GM21390 (cell line): ENCODE results near the gene PRR20G.

Experiments used
- ATAC-seq: cut with Tn5 transposase; IDR thresholded peaks from one replicate; pipeline ENCODE4 v1.9.1; 2021; ENCODE audit not compliant: unreplicated experiment

Gene PRR20G

DNA sequence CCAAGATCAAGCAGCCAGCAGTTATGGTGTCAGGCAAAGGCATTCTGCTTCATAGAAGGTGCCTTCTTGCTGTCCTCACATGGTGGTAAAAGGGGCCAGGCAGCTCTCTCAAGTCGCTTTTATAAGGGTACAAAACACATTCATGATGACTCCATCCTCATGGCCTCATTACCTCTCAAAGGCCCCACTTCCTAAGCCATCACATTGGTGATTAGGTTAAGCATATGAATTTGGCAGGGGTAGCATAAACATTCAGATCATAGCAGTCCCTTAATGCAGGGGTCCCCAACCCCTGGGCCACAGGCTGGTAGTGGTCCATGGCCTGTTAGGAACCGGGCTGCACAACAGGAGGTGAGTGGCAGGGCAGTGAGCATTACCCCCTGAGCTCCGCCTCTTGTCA lies 52.1 kb downstream of the PRR20G start:
- ATAC-seq = no peak

DNA sequence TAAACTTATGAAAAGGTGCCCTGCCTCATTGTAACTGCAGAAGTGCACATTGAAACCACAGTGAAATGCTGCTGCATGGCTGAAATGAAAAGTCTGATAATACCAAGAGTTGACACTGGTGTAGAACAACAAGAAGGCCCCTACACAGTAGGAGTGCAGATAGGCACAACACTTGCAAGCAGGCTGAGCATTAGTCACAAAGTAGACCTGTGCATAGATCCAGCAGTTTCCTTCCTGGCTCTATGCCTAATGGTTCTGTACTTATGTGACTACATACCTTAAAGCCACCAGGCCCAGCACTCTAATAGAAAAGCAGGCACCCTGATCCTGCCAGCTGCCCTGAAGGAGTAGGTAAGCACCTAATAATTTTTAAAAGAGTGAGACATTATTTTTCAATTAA lies 53.1 kb downstream of the PRR20G start:
- no peak for ATAC-seq
